Stimulated activated CD8-positive, alpha-beta memory T cell treated with anti-CD3 and anti-CD28 coated beads, Interleukin-7, amount 100 ng/mL, for 4 hours (primary cell): ENCODE results near the gene MEIS1.

Experiments used
- DNase-seq, 2 donors: peaks; one replicate each; pipeline ENCODE4 v3.0.0-alpha.2; 2020; ENCODE audit warnings: low read depth in 2 of 2

MEIS1 gene

DNA sequence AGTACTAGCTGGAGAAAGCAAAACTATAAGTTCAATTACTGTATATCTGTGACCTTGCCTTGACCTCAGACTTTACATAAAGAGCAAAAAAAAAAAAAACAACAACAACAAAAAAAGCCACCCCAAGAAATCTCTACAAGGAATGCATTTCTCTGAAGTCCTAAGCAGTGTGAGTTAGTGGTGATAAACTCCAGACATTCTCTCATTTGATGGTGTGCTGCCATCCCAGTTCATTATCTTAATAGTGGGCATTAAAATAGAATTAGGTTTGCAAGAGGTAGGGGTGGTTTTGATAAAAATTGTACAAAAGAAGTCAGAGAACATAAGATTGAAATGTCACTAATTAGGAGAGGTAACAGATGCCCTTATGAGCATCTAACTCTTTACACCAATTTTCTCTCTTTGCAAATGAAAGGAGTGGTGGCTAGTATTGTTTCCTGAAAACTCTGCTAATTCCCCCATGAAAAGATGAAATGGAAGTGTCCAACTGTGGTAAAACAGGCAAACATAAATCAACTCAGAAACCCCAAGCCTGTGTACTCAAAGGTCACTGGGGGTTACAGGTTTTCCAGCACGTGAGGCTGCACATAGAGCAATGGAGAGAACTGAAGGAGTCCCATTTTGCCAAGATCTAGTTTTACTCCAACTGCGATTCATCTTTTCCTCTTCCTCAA lies 131.9 kb downstream of the MEIS1 start:
- DNase-seq = no peak

DNA sequence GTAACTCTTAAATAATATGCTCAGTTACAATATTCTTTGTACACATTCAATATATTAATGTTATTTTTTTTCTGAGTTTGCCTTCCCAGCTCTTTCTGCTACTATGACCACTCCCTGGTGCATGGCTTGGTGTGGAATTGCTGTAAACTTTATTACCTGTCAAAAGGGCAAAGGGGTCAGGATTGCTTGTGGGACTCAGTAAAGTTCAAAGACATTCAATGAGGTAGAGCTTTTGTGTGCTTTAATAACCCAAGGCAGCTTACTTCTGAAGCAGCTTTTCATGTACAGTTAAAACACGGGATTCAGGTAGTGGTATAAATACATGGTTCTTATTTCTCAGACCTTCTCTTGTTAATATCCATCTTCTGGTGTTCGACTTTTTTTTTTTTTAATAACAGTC lies 132.8 kb downstream of the MEIS1 start:
- no peak for DNase-seq

DNA sequence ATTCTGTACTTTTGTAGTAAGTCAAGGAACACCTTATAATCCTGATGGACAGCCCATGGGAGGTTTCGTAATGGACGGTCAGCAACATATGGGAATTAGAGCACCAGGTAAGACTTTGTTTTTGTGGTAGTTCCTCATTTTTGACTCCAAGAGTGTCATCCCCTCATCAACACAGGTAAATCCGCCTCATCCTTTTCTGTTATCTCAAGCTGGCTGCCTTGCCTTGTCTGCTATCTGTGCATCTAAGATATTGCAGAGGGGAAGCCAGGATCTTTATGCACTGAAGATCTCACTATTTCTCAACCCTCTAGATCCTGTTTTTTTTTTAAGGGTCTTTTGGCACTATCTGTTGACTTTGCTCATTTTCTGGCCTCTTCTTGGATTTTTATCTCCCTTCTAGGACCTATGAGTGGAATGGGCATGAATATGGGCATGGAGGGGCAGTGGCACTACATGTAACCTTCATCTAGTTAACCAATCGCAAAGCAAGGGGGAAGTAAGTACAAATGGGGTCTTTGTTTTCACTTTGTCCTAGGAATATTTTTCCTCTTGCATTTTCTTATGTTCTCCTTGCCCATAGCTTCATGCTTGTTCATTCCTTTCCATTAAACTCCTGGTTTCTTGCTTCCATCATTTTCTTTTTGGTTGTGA lies 133.8 kb downstream of the MEIS1 start:
- no peak for DNase-seq

DNA sequence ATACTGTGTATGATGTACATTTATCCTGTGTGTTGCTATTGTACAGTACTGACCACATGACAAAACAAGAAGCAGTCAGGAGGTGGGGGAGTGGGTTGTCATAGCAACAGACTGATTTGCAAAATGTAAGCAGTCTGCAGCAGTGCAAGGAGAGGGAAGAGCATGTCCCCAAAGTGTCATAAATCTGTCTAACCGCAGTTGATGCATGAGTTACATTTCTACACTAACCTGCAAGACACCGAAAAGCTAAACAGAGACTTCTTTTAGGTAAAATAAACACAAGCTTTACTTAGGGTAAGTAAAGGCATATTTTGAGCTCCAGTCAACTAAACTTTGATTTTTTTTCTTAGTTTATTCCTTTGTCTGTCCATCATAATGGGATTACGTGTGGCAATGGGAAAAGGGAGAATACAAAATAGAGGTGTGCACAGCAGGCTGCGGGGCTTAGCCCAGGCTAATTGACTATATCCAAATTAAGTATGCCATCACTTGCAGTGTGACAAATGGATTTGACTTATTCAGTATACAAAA lies 134.5 kb downstream of the MEIS1 start:
- DNase-seq = no peak

DNA sequence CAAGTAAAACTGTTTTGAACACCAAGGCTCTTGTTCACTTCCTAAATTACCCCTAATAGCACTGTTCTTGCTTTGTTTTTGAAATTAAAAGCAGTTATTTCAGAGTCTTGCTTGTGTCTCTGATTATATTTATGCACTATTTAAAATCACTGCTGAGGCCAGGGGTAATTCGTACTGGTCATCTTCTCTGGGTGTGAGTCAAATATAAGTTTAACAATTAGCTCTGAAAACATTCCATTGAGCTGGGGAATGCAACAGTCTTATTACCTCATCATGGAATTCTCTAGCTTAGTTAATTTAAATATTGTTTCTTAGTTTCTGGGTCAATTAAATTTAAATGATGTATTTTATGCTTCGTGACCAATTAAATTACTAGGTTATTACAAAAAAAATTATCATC lies 135.0 kb downstream of the MEIS1 start:
- DNase-seq = no peak

DNA sequence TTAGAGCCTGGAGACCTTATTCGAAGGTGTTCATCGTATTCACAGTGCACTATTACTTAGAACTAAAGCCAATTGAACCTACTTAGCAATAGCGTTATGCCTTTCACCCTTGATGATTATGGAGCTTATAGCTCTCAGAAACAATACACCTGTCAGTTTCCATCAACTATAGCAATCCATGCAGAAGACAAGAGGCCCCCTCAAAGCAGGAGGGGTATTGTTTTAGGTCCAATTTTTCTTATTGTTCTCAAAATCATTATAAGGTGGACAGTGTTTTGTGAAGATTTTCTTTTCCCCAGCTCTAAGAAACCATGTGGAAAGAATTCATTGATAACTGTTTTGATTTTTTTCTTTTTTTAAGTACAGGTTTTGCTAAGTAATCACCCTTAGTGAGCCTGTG lies 135.5 kb downstream of the MEIS1 start:
- DNase-seq = no peak

DNA sequence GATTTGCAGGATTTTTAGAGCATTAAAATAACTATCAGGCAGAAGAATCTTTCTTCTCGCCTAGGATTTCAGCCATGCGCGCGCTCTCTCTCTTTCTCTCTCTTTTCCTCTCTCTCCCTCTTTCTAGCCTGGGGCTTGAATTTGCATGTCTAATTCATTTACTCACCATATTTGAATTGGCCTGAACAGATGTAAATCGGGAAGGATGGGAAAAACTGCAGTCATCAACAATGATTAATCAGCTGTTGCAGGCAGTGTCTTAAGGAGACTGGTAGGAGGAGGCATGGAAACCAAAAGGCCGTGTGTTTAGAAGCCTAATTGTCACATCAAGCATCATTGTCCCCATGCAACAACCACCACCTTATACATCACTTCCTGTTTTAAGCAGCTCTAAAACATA lies 137.0 kb downstream of the MEIS1 start:
- no peak for DNase-seq

DNA sequence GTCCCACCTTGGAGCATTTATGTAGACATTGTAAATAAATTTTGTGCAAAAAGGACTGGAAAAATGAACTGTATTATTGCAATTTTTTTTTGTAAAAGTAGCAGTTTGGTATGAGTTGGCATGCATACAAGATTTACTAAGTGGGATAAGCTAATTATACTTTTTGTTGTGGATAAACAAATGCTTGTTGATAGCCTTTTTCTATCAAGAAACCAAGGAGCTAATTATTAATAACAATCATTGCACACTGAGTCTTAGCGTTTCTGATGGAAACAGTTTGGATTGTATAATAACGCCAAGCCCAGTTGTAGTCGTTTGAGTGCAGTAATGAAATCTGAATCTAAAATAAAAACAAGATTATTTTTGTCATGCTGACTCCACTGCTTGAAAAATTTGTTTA lies 137.5 kb downstream of the MEIS1 start:
- DNase-seq = no peak

DNA sequence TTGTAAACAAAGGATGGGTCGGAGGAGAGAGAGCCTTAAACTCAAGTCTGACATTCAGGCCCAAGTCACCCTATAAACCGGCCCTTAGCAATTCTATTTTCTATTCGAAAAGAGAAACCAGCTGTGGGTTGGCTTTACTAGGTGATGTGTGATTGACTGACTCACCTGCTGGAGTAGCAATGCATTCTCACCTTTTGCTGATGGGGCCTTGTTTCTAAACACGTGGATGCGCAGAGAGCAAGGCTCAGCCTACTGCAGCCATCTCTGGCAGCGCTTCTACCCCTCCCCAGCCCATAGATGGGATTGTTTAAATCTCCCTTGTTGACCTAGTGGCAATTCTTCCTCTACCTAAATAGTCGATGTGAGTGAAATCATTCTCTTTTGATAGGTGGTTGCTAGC lies 138.5 kb downstream of the MEIS1 start:
- DNase-seq = no peak

DNA sequence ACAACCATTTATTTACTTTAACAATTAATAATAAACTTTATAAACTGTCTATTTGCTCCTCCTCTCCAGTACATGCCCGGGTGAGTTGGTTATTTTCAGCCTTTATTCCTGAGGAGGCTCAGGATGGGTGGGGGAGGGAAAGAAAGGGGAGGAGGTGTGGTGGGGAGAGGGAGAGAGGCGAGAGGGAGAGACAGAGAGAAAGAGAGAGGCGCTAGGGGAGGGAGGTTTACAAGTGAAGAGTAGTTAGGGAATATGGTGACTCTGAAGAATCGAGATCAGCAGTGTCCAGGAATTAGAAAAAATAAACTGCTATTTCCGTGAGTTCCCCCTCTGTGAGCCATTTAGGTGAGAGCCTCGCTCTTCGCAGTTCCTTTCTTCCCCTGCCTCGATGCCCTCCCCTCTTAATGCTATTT lies 138.9 kb downstream of the MEIS1 start:
- no peak for DNase-seq

DNA sequence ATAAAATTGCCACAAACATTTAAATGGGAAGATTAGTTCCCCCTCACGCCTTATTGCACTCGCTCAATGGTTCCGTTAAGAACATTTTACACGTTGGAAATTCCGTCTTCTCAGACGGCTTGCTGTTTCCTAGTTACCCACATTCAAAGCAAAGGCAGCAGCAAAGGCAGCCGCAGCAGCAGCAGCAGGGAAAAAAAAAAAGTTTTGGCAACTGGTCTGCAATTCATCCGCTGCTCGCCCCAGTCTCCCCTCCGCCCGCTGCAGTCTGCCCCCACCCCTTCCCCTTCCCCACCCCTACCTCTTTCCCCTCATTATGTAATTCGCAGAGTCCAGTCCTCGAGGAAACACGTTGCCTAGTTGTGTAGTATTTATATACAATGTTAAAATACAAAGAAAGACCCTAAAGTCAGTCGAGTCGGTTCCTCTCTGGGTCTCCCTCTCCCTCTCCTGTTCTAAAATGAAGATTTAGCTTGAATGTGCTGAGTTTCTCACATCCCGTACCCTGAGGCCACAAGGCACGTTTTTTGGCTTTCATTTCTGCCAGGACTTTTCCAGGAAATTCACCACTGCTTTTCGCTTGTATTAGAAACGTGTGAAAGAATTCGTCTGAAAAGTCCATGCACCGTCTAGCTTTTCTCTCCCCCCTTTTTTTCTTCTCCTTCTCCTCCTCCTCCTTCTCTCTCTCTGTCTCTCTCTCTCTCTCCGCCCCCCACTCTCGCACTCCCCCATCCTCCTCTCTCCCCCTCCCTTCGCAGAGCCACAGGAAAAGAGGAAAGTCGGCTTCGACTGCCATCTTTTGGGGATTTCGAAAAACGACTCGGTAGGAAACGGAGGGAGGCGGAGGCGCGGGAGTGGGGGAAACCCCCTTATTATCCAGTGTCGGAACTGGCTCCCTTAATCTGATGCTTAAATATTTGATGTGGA lies 140.0 kb downstream of the MEIS1 start:
- no peak for DNase-seq

DNA sequence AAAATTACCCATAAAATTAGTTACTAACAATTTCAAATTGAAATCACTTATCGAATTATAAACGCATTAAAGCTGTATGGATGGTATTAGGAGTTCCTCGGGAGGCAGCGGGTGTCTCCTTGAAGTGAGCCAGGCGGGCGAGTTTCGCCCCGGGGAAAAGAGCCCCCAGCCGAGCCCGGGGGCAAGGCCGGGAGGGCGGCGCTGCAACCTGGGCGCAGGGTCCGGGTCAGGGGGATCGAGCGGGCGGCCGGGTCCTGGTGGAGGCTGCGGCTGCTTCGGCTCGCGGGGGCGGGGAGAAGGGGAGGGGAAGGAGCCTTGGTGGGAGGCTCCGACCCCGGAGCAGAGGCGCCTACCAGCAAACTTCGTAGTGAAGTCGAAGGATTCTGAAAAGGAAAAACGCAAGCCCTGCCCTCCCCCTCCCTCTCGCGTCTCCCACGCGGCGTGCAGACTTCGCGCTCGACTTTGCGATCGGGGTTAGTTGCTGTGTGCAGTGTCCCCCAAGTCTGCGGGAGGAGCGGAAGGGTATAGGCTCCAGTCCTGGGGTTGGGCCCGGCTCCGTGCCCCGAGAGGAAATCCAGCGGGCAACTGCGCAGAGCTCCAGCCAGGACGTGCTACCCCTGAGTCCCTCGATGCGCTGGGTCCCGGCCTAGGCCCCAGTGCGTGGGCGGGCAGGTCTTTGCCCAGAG lies 140.8 kb downstream of the MEIS1 start:
- no peak for DNase-seq

DNA sequence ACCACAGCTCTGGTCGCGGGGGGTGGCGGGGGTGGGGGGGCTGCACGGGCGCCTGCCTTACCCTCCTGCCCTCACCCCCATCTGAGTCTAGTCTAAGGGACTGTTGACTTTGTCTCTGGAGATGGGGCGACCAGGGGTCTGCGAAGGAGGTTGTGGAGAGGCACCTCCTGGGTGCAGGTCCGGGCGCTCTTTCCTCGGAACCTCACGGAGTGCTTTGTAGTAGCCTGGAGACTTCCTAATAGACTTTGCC lies 141.3 kb downstream of the MEIS1 start:
- DNase-seq = no peak

DNA sequence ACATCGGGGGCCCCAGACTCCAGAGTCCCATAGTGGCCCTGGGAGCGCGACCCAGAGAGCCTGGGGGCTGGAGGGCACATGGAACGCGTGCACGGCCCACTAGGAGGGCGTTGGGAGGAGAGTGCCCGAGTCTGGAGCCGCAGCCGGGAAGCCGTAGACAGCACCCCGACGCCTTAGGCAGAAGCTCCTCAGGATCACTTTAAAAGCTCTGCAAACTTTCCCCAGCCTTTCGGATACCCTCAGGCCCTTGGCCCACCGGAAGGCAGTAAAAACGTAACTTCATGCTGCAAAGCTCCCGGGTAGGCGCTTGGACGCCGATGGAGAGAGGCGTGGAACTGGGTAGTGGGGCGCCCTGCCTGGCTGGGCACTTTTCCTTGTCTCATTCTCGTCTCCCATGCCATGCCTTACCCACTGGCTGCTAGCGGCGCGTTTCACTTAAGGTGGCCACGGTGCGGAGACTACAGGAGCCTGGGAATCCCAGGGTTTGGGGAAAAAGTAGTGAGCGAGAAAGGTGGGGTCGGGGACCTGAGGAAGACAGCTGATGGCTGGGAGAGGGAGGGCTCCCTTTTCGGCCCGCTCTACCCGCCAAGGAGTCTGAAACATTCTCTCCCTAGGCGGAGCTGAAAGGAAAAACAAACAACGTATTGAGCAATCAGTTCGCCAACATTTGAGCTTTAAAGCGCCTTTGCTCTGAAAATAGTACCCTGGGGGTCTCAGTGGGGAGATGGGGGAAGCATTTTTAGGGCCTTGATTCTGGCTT lies 141.8 kb downstream of the MEIS1 start:
- no peak for DNase-seq

DNA sequence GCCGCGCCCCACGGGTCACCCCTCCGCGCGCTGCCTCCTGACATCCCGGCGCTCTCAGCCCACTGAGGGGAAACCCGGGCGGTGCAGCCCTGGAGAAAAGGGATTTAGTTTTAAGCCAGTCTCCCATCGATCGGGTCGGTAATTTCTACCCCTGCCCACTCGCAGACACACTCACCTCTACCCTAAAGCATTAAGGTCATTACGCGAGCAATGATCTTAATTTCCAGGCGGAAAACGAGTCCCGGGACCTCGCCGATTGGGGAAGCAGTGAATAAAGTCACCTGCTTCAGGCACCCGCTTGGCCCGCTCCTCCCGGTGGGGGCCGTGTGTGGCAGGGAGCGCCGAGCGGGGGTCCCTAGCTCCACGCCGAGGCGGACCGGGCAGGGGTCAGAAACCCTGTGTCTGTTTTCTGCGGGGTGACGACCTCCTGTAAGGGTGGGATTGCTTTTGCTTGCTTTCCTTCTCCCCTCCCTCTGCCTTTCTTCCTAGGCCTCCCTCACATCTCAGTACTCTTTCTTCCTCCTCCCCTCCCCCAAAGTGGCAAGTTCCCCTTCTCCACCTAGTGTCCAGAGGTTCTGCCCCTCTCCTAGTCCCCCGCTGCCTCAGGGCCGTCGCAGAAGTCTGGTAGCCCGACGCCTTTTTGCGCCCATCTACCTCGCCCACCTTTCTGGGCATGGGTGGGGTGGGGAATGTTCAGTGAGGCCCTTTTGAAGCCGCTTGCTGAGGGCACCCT lies 142.6 kb downstream of the MEIS1 start:
- no peak for DNase-seq

DNA sequence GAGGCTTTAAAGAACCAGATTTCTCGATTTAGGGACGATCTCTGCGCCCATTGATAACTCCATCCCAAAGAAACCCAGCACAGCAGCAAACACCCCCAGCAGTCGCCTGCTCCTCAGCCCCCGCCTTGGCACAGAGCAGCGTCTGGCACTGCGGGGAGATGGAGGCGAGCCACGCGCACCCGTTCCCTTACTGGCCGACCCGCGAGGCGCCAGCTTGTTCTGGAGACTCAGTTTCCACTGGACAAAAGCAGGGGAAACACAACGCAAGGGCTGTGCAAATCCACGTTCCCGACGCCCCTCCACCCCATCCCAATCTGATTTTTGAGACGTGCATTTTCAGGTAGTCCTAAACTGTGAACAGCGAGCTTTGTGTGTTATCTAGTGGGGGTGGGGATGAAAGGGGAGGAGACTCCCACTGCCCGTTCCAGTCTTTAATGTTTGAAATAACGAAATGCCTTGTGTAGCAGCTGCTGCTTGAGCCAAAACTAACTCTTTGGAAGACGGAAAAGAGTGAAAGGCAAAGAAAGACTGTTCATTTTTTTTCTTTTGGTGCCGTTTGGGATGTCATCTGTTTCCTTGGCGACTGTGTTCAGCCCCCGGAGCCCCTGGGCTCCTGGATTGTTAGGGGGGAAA lies 143.2 kb downstream of the MEIS1 start:
- DNase-seq = no peak

DNA sequence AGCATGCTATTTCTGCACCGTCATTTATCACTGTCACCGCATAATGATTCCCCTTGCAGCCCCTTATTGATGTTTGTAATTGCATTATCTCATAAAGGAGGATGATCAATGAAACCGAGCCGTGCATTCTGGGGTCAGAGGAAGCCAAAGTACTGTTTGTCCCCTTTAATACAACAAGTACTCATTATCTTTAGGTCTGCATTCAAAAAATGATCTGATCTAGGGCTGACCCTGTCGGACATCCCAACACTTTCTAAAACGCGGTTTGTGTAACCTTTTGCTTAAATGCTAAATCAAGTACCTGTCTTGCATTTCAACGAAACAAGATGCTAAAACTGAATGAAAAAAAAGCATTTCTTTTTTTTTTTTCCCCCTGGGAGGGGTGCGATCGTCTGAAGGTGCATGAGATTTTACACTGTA lies 143.8 kb downstream of the MEIS1 start:
- no peak for DNase-seq

DNA sequence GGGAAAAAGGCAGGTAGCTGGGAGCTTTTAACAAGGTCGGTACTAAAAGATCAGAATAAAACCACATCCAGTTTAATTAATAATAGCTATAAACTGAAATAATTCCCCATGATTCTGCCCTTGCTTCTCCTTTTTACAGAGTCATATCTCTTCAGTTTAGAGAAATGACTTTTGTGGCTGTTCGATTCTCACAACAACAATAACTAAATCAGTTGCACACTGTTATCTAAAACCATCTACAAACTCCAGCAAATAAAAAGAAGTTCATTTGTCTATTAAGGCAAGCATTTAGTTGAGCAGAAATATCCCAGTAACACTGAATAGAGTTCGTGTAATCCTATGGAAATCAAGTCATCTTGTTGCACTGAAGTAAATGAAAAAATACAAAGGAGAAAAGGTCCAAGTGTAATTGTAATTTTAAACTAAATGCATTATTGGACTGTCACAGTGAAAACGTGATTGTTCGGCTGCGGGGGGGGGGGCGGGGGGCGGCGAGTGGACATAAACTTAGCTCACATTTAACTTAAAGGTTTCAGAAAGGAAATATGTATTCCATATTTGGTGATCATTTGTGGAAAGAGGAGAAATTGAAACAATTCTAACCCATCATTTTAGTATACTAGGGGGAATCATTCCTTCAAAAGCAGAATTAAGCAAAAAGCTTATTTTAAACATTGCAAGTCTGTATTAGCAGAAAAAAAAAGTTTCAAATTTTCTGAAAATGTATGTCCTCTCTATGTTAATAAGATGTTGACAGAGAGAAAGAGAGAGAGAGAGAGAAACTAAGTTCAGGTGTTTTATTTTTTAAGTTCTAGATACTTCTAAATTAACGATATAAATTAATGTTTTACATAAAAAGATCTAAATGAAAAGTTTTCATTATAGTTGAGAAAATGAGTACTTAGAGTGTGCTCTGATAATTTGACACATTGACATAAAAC lies 144.5 kb downstream of the MEIS1 start:
- DNase-seq = no peak
